Adipose tissue (tissue), 3 donors: ENCODE results near the gene GCA. TPM values are rescaled to one million over a fixed set of nuclear protein-coding genes. Genes with fewer than 3 reads are reported as not detected.

ENCODE experiments used
- H3K27ac ChIP-seq: one replicate; pipeline ENCODE4 v1.5.1; 2013; ENCODE audit warnings: low read depth, low read length
- WGBS, 3 donors: extraction: QIAGEN DNeasy Blood & Tissue Kit; methylation state at CpG; one replicate each; pipeline ENCODE4 v1.1.7; 2013; 5-methylcytosine and 5-hydroxymethylcytosine counted together
- polyA plus RNA-seq, 3 donors: library from polyadenylated mRNA; stranded (reverse); fragments of 200-250 nt; gene quantifications; one replicate each; pipeline ENCODE4 v1.2.3, GENCODE V29; 2013
- donor health status: healthy with polysubstance abuse.
- donor health status: Bipolar disorder and iron deficiency.
- donor health status: healthy.

GCA gene
- polyA plus RNA-seq, 3 donors, result 17.7 to 56.0 (median 36.6) TPM

DNA sequence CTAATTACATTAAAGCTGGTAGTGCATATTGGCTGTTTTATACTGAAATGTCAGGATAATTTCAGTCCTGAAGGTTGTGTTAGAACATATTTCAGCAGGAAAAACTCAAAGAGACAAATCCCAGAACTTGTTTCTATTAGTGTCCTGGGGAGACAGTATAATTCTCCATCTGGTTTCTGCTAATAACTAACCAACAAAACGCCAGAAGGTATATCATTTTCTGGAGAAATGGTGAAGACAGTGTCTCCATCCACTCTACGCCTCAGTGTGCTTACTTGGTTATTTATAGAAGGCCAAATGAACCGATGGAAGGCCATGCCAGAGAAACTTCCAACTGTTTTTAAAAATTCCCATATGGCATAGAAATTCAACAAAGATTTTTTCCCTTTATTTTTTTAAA lies 41.6 kb downstream of the GCA start:
- 77 to 85% (median 82%) methylated on average over 3 of the region's 3 CpGs for WGBS, 3 donors
- H3K27ac ChIP-seq, result no peak overlapping the region

DNA sequence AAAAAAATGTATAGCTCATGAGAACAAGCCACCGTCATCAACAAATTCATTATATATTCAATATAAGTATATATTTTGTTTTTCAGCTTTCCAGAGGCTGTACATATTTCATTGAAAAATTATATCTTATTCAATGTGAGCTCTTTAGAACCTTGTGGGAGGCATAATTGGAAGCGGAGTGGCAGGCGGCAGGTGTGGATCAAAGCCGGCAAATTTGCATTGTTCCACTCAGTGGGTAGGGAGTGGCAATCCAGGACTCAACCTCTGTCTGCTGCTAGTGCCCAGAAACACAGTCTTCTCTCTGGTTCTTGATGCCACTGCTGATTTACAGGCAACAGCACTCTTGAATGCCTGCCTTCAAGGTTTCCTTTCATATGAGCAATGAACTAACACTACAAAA lies 46.9 kb downstream of the GCA start:
- 93 to 98% (median 94%) methylated on average over 4 of the region's 4 CpGs for WGBS, 3 donors
- H3K27ac ChIP-seq, result no peak overlapping the region

DNA sequence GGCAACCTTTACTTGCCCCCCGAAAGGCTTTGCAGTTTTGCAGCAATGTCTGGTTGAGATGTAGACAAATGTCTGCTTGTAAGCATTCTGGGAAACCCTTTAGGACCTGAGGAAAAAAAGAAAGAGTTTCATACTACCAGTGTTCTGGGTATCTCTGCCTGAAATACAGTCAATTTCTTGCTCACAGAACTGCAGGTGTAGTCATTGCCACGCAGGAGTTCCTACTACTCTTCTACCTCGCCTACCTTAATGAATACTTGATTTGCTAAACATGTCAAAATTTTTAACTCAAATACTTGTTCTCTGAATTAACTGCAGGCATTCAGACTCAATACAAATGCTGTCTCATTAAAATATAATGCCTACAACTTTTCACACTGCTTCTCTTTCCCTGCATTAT lies 56.4 kb downstream of the GCA start:
- no peak overlapping the region for H3K27ac ChIP-seq
- WGBS, 3 donors, result 90 to 94% (median 94%) methylated on average over 3 of the region's 3 CpGs

DNA sequence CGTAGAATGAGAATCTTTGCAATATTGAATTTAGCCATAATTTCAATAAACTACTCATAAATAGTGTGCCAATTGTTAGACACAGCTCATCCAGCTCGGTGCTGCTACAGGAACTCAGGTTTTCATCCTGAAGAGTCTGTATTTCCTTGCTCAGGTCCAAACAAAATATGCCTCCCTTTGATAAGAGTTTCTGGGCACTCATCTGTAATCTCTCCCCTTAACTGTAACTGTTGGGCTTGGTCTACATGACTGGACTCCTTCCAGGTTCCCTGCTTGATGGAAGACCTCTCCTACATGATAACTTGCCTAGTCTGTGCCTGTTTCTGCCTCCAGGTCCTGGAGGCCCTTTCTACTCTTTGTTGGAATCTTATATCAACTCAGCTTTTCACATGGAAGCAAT lies 57.9 kb downstream of the GCA start:
- H3K27ac ChIP-seq, result no peak overlapping the region
- WGBS, 3 donors, result 76 to 91% (median 77%) methylated on average over 2 of the region's 2 CpGs

DNA sequence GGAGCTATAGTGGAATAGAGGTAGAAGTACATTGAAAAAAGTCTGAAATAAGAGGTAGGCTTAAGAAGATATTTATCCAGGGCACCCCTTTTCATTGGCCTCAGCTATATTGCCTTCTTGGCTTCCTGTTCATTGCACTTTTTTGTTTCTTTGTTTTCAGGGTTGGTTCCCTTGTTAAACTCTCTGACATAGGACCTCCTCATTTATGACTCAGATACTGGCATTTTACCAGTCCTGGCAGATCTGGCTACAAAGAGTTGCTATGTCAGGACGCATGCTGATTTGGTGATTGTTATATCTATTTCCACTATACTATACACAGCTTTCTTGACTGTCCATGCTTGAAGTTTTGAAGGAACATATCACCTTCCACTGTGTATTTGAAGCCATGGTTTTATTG lies 60.0 kb downstream of the GCA start:
- no peak overlapping the region for H3K27ac ChIP-seq
- 30 to 83% (median 56%) methylated on average over 1 of the region's 1 CpG for WGBS, 3 donors

Other genes starting within 250 kb of the GCA start
- 100 to 1,000 TPM in 1 of 3 donors, 1 to 10 TPM in 1, not detected in 1; 1.2 to 258 TPM for gene GCG, start 191.9 kb upstream of the GCA start, polyA plus RNA-seq
- gene FAP, start 100.7 kb upstream of the GCA start, polyA plus RNA-seq, result 10 to 100 TPM in 1 of 3 donors, 1 to 10 TPM in 1, under 1 TPM in 1; 0.77 to 17.0 (median 1.7) TPM
- 1 to 10 TPM; 4.6 to 8.5 (median 6.0) TPM for gene IFIH1, start 25.4 kb upstream of the GCA start, polyA plus RNA-seq